PC-9 (cell line): ENCODE measurements around the gene NSA2. TPM values are rescaled to one million over a fixed set of nuclear protein-coding genes. Genes with fewer than 3 reads are reported as not detected.

Experiments used
- BruUV-seq: library from RNA; stranded (reverse); fragments of 400-500 nt; replicated peaks from 2 replicates; lab custom pipeline; 2021; lab: Mats Ljungman, UMichigan
- CTCF ChIA-PET: fragments of 300-600 bp; sonication (Branson Sonifier 250); formaldehyde crosslinking; loops from one replicate; lab custom pipeline; 2022; ENCODE audit warnings: antibody characterized with exemption; lab: Charles Lee
- POLR2A ChIA-PET: fragments of 300-600 bp; sonication (Branson Sonifier 250); formaldehyde crosslinking; loops from one replicate; lab custom pipeline; 2022; ENCODE audit warnings: antibody characterized with exemption; ENCODE audit not compliant: unreplicated experiment; lab: Charles Lee
- DNase-seq, 2 experiments: peaks; one replicate each; pipeline versions ENCODE4 v3.0.0 to v3.0.0-alpha.2; 2015 to 2022; ENCODE audit warnings: mixed read lengths in 1 of 2
- H2AFZ ChIP-seq: fragments of 200-600 bp; sonication (generic); 2 replicates; pipeline ENCODE4 v1.8.1; 2017; ENCODE audit warnings: antibody characterized with exemption
- H3F3A ChIP-seq: fragments of 200-600 bp; sonication (generic); 2 replicates; pipeline ENCODE4 v1.8.1; 2017; ENCODE audit warnings: antibody characterized with exemption, mild to moderate bottlenecking, low read depth; ENCODE audit not compliant: insufficient read depth
- H3K27ac ChIP-seq: fragments of 200-600 bp; sonication (generic); 2 replicates; pipeline ENCODE4 v1.6.1; 2016; ENCODE audit warnings: mixed run types
- H3K27me3 ChIP-seq: fragments of 200-600 bp; sonication (generic); 2 replicates; pipeline ENCODE4 v1.6.1; 2016; ENCODE audit warnings: low read depth, mixed run types; ENCODE audit not compliant: insufficient read depth
- H3K36me3 ChIP-seq: fragments of 200-600 bp; sonication (generic); 2 replicates; pipeline ENCODE4 v1.6.1; 2016; ENCODE audit warnings: low read depth, mixed run types
- H3K4me1 ChIP-seq: fragments of 200-600 bp; sonication (generic); replicated peaks from 2 replicates; pipeline ENCODE4 v1.6.1; 2016; ENCODE audit warnings: mixed run types; ENCODE audit not compliant: insufficient read depth
- H3K4me2 ChIP-seq: fragments of 200-600 bp; sonication (generic); 2 replicates; pipeline ENCODE4 v1.6.1; 2017; ENCODE audit warnings: mixed run types
- H3K4me3 ChIP-seq: fragments of 200-600 bp; sonication (generic); 2 replicates; pipeline ENCODE4 v1.6.1; 2016; ENCODE audit warnings: mixed run types
- H3K79me2 ChIP-seq: fragments of 200-600 bp; sonication (generic); 2 replicates; pipeline ENCODE4 v1.6.1; 2017; ENCODE audit warnings: low read depth, mixed run types
- H3K9me2 ChIP-seq: fragments of 200-600 bp; sonication (generic); 2 replicates; pipeline ENCODE4 v1.8.1; 2017; ENCODE audit warnings: mild to moderate bottlenecking; ENCODE audit not compliant: insufficient read depth
- H3K9me3 ChIP-seq: fragments of 200-600 bp; sonication (generic); 2 replicates; pipeline ENCODE4 v1.8.1; 2016; ENCODE audit warnings: low read depth; ENCODE audit not compliant: insufficient read depth
- H4K20me1 ChIP-seq: fragments of 200-600 bp; sonication (generic); 2 replicates; pipeline ENCODE4 v1.8.1; 2017; ENCODE audit not compliant: insufficient read depth
- EZH2 ChIP-seq: fragments of 200-600 bp; sonication (generic); IDR thresholded peaks from 2 replicates; pipeline ENCODE4 v1.8.0; 2017; ENCODE audit warnings: antibody characterized with exemption, low read depth
- intact Hi-C: fragments of 100-400 bp; cut with micrococcal nuclease; formaldehyde crosslinking; loops from one replicate; pipeline ENCODE4 v1.10.0; 2022; ENCODE audit not compliant: unreplicated experiment
- total RNA-seq: library from RNA; stranded (reverse); gene quantifications from 2 replicates; pipeline ENCODE4 v1.2.3, GENCODE V29; 2021
- TF ChIP-seq, protein P1 (sequence below): fragments of 200-600 bp; sonication (generic); conservative IDR thresholded peaks from 2 replicates; pipeline ENCODE4 v1.6.1; 2017; ENCODE audit warnings: mixed run types, antibody characterized with exemption, mild to moderate bottlenecking, moderate library complexity

The NSA2 gene
- total RNA-seq, 1 experiment from 2014 or later = 87.1 TPM

DNA sequence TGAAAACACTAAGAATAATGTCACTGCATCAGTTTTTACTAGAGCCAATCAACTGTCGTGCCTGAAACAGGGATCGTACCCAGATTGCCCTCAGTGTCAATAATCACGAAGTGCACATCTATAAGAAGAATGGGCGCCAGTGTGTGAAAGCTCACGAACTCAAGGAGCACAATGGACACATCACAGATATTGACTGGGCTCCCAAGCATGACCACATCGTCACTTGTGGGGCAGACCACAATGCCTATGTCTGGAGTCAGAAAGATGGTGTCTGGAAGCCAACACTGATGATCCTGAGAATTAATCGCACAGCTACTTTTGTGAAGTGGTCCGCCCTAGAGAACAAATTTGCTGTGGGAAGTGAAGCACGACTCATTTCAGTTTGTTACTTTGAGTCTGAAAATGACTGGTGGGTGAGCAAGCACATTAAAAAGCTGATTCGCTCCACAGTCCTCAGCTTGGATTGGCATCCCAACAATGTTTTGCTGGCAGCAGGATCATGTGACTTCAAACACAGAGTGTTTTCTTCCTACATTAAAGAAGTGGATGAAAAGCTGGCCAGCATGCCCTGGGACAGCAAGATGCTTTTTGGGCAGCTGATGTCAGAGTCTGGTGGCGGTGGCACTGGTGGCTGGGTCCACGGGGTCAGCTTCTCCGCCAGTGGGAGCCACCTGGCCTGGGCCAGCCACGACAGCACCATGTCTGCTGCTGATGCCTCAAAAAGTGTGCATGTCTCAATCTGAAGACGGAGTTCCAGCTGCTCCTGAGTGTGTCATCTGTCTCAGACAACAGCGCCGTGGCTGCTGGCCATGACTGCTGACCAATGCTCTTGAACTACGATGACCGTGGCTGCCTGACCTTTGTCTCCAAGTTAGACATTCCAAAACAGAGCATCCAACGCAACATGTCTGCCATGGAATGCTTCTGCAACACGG lies 32.2 kb downstream of the NSA2 start:
- H3K79me2 ChIP-seq = no peaks in the 10 kb centered on the region
- TF ChIP-seq, protein P1, sequence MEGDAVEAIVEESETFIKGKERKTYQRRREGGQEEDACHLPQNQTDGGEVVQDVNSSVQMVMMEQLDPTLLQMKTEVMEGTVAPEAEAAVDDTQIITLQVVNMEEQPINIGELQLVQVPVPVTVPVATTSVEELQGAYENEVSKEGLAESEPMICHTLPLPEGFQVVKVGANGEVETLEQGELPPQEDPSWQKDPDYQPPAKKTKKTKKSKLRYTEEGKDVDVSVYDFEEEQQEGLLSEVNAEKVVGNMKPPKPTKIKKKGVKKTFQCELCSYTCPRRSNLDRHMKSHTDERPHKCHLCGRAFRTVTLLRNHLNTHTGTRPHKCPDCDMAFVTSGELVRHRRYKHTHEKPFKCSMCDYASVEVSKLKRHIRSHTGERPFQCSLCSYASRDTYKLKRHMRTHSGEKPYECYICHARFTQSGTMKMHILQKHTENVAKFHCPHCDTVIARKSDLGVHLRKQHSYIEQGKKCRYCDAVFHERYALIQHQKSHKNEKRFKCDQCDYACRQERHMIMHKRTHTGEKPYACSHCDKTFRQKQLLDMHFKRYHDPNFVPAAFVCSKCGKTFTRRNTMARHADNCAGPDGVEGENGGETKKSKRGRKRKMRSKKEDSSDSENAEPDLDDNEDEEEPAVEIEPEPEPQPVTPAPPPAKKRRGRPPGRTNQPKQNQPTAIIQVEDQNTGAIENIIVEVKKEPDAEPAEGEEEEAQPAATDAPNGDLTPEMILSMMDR = no peak
- TF ChIP-seq EZH2 = no peak
- intact Hi-C loops = no loop called here
- DNase-seq = no peak
- H3K9me3 ChIP-seq = no peaks in the 10 kb centered on the region
- no peaks in the 10 kb centered on the region for H3K9me2 ChIP-seq
- H4K20me1 ChIP-seq = no peaks in the 10 kb centered on the region
- BruUV-seq = no TSS peak
- no peaks in the 10 kb centered on the region for H3K36me3 ChIP-seq
- no peaks in the 10 kb centered on the region for H3K27me3 ChIP-seq
- no peaks in the 10 kb centered on the region for H3K4me1 ChIP-seq
- H3K27ac ChIP-seq = no peak overlapping the region
- POLR2A ChIA-PET = interaction anchor here (0.6 kb wide), 1 partner anchor 32 kb away, joined by 3 read pairs; the partner anchor contains the start of gene GFM2
- H3F3A ChIP-seq = no peaks in the 10 kb centered on the region
- no peak overlapping the region for H3K4me2 ChIP-seq
- H2AFZ ChIP-seq = no peak overlapping the region
- CTCF ChIA-PET = interaction anchor here (0.6 kb wide), 1 partner anchor 12 kb away, joined by 21 read pairs; no protein-coding TSS in a partner anchor
- H3K4me3 ChIP-seq = no peak overlapping the region

DNA sequence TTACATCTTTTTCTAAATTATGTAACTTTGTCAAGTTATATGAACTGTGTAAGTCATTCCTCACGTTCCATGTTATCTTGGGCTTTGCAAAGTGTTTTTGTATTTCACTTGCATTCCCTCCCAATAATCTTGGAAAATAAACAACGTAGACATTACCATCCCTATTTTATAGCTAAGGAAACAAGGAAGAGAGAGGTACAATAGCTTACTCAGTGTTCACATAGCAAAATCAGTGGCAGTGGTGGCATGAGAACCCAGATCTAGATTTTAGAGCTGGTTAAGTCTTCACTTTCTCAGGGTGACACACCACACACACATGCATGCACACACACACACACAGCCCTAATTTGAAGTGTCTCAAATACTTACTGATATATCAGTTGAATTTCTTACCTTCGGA lies 34.1 kb downstream of the NSA2 start:
- no peaks in the 10 kb centered on the region; the same call in 1 of the 2 replicates for H3K9me3 ChIP-seq
- no peaks in the 10 kb centered on the region for H3K36me3 ChIP-seq
- ChIA-PET POLR2A (no interaction called here), CTCF (no interaction called here)
- H3K4me2 ChIP-seq = no peak overlapping the region
- no peak overlapping the region for H3K4me3 ChIP-seq
- no TSS peak for BruUV-seq
- H2AFZ ChIP-seq = no peak overlapping the region
- no peaks in the 10 kb centered on the region for H4K20me1 ChIP-seq
- 0 out of 2 replicates have a peak, but pooled peaks cover 4% of the 10 kb centered on the region for H3K9me2 ChIP-seq
- H3F3A ChIP-seq = no peaks in the 10 kb centered on the region
- H3K79me2 ChIP-seq = no peaks in the 10 kb centered on the region
- no peak for DNase-seq
- no peaks in the 10 kb centered on the region for H3K27me3 ChIP-seq
- H3K27ac ChIP-seq = no peak overlapping the region
- intact Hi-C loops = no loop called here
- no peaks in the 10 kb centered on the region for H3K4me1 ChIP-seq
- TF ChIP-seq, protein P1 = no peak
- TF ChIP-seq EZH2 = no peak

DNA sequence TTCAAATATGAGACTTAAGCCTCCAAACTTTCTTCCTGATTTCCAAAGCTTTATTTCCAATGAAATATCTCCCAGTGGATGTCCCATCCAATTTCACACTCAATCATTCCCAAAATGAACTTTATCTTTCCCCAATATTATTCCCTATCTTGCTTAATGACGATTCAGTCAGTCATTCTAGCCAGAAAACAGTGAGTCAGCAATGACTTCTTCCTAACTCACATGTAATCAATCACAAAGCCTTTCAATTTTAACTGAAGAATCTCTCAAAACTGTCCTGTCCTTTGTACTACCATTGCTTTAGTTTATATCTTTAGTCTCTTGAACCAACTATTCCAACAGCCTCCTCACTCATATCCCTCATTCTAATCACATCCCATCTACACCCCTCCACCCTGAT lies 34.9 kb downstream of the NSA2 start:
- Histone ChIP-seq H3K79me2 (no peaks in the 10 kb centered on the region), H2AFZ (no peak overlapping the region), H3K27ac (no peak overlapping the region), H3K4me1 (no peaks in the 10 kb centered on the region), H3K4me3 (no peak overlapping the region), H3K4me2 (no peak overlapping the region), H4K20me1 (no peaks in the 10 kb centered on the region), H3K9me2 (0 out of 2 replicates have a peak, but pooled peaks cover 4% of the 10 kb centered on the region), H3K9me3 (no peaks in the 10 kb centered on the region; the same call in 1 of the 2 replicates), H3K27me3 (no peaks in the 10 kb centered on the region), H3K36me3 (no peaks in the 10 kb centered on the region), H3F3A (no peaks in the 10 kb centered on the region)
- ChIA-PET POLR2A (no interaction called here), CTCF (interaction anchor here (0.7 kb wide), 1 partner anchor 147 kb away, joined by 4 read pairs; no protein-coding TSS in a partner anchor)
- no TSS peak for BruUV-seq
- intact Hi-C loops = no loop called here
- DNase-seq = no peak
- no peak for TF ChIP-seq EZH2
